Osteoblast (primary cell): ENCODE data around the gene SF3B6. TPM values are rescaled to one million over a fixed set of nuclear protein-coding genes. Genes with fewer than 3 reads are reported as not detected.
"Not testable (repeated sequence)": the region's sequence is repeated elsewhere in the genome, so short reads cannot be mapped to it uniquely, and the experiment has no call there.

Experiments used
- DNase-seq: peaks from one replicate; pipeline ENCODE4 v3.0.0; 2011; ENCODE audit warnings: low spot score, mixed read lengths; ENCODE audit not compliant: insufficient read length; ENCODE audit errors: missing footprints
- H2AFZ ChIP-seq: 2 replicates; pipeline ENCODE4 v1.6.0; 2011; ENCODE audit warnings: mild to moderate bottlenecking, low read length
- H3K27ac ChIP-seq: 2 replicates; pipeline ENCODE4 v1.5.1; 2011; ENCODE audit warnings: mild to moderate bottlenecking, low read depth, low read length, moderate library complexity
- H3K27me3 ChIP-seq: 2 replicates; pipeline ENCODE4 v1.6.0; 2012; ENCODE audit warnings: mild to moderate bottlenecking, control low read depth, inconsistent platforms, low read length, moderate library complexity; ENCODE audit not compliant: insufficient read depth
- H3K36me3 ChIP-seq: 2 replicates; pipeline ENCODE4 v1.5.1; 2011; ENCODE audit warnings: mild to moderate bottlenecking, low read length, control low read depth, moderate library complexity; ENCODE audit not compliant: insufficient read depth
- H3K4me1 ChIP-seq: 2 replicates; pipeline ENCODE4 v1.5.1; 2011; ENCODE audit warnings: mild to moderate bottlenecking, low read length, control low read depth, moderate library complexity; ENCODE audit not compliant: insufficient read depth
- H3K4me2 ChIP-seq: 2 replicates; pipeline ENCODE4 v1.6.0; 2011; ENCODE audit warnings: mild to moderate bottlenecking, low read length; ENCODE audit not compliant: insufficient read depth
- H3K4me3 ChIP-seq: fragments of 200-600 bp; sonication (generic); 3 replicates; pipeline ENCODE4 v1.5.1; 2012; ENCODE audit warnings: mild to moderate bottlenecking, low read length, inconsistent platforms; ENCODE audit not compliant: insufficient read depth
- H3K79me2 ChIP-seq: 2 replicates; pipeline ENCODE4 v1.6.0; 2012; ENCODE audit warnings: mild to moderate bottlenecking, low read length, control low read depth, inconsistent platforms; ENCODE audit not compliant: insufficient read depth
- H3K9me3 ChIP-seq: 2 replicates; pipeline ENCODE4 v1.5.1; 2011; ENCODE audit warnings: low read depth, low read length, control low read depth
- H4K20me1 ChIP-seq: 2 replicates; pipeline ENCODE4 v1.6.0; 2012; ENCODE audit warnings: mild to moderate bottlenecking, low read length, control low read depth; ENCODE audit not compliant: insufficient read depth
- CTCF ChIP-seq: IDR thresholded peaks from 2 replicates; pipeline ENCODE4 v1.5.1; 2011; ENCODE audit warnings: mild to moderate bottlenecking, low read depth, low read length, moderate library complexity; ENCODE audit errors: extremely low read depth
- total RNA-seq: library from RNA; depleted of rRNA; stranded (reverse); fragments of >200 nt; gene quantifications from 2 replicates; pipeline ENCODE4 v1.2.3, GENCODE V29; 2012

SF3B6 gene
- total RNA-seq, 1 donor: 96.6 TPM

GRCh38 chr2:24104110-24104650 lies 28.1 kb upstream of the SF3B6 start:
- no peak for DNase-seq
- Histone ChIP-seq H2AFZ (no peak overlapping the region), H3K36me3 (no peaks in the 10 kb centered on the region), H3K4me1 (no peaks in the 10 kb centered on the region), H3K27ac (no peak overlapping the region), H4K20me1 (no peaks in the 10 kb centered on the region), H3K9me3 (no peaks in the 10 kb centered on the region), H3K4me2 (no peak overlapping the region), H3K4me3 (no peak overlapping the region), H3K79me2 (no peaks in the 10 kb centered on the region), H3K27me3 (no peaks in the 10 kb centered on the region)
- no peak for TF ChIP-seq CTCF

DNA sequence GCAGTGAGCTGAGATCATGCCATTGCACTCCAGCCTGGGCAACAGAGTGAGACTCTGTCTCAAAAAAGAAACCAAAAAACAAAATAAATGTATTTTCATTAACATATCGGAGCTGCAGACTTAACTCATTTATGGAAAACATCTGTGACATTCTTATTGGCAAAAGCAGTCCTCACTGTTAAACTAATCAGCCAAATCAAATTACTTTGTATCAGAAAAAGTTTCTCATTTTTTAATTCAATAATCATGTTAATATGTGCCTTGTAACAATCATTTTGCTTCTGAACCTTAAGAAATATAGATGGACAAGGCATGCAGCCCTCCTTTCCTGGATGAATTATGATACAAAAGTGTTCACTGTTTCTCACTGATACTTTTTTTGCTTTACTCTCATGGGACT lies 26.6 kb upstream of the SF3B6 start:
- Histone ChIP-seq H4K20me1 (no peaks in the 10 kb centered on the region), H3K4me3 (no peak overlapping the region), H3K79me2 (no peaks in the 10 kb centered on the region), H3K4me2 (no peak overlapping the region), H3K27me3 (no peaks in the 10 kb centered on the region), H2AFZ (no peak overlapping the region), H3K36me3 (no peaks in the 10 kb centered on the region), H3K4me1 (no peaks in the 10 kb centered on the region), H3K27ac (no peak overlapping the region), H3K9me3 (no peaks in the 10 kb centered on the region)
- peak; percentile 23 for DNase-seq
- no peak for TF ChIP-seq CTCF

DNA sequence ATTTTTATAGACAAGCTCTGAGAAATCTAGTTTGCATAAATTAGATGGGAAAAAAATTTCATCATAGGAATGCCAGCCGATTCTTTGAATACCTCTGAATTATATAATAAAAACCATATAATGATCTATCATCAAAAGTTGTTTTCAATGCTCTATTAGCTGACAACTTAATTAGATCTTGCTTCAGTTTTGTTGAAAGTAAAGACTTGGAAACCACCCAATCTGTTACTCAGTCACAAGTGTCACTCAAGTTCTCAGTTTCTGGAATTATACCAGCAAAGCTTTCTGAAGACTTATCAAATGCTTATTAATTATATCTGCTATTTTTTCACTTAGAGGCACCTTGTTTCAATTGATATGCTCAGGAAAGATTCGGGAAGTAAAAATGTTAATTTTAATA lies 25.9 kb upstream of the SF3B6 start:
- Histone ChIP-seq H2AFZ (no peak overlapping the region), H3K36me3 (no peaks in the 10 kb centered on the region), H3K9me3 (no peaks in the 10 kb centered on the region), H3K27me3 (no peaks in the 10 kb centered on the region), H3K27ac (no peak overlapping the region), H3K4me3 (no peak overlapping the region), H3K4me1 (no peaks in the 10 kb centered on the region), H3K79me2 (no peaks in the 10 kb centered on the region), H4K20me1 (no peaks in the 10 kb centered on the region), H3K4me2 (no peak overlapping the region)
- TF ChIP-seq CTCF: no peak
- DNase-seq: no peak

- not testable (repeated sequence) for H3K36me3 ChIP-seq, H3K4me3 ChIP-seq, H4K20me1 ChIP-seq, H3K4me1 ChIP-seq, H3K27ac ChIP-seq, H3K27me3 ChIP-seq, DNase-seq, H3K4me2 ChIP-seq, H3K9me3 ChIP-seq, H2AFZ ChIP-seq, H3K79me2 ChIP-seq
Observed at GRCh38 chr2:24100732-24101131, 24.6 kb upstream of the SF3B6 start.

DNA sequence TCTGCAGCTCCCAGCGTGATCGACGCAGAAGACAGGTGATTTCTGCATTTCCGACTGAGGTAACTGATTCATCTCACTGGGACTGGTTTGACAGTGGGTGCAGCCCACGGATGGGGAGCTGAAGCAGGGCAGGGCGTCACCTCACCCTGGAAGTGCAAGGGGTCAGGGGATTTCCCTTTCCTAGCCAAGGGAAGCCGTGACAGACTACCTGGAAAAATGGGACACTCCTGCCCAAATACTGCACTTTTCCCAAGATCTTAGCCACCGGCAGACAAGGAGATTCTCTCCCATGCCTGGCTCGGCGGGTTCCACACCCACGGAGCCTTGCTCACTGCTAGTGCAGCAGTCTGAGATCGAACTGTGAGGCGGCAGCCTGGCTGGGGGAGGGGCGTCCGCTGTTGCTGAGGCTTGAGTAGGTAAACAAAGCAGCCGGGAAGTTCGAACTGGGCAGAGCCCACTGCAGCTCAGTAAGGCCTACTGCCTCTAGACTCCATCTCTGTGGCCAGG lies 19.1 kb upstream of the SF3B6 start:
- H4K20me1 ChIP-seq, H3K27ac ChIP-seq, DNase-seq, H3K4me3 ChIP-seq, H3K79me2 ChIP-seq, H3K36me3 ChIP-seq, H2AFZ ChIP-seq, H3K9me3 ChIP-seq, H3K4me1 ChIP-seq, H3K4me2 ChIP-seq, H3K27me3 ChIP-seq: not testable (repeated sequence)

GRCh38 chr2:24093270-24093669 lies 17.1 kb upstream of the SF3B6 start:
- not testable (repeated sequence) for H3K4me3 ChIP-seq

More at GRCh38 chr2:24093270-24093669, 17.1 kb upstream of the SF3B6 start:
- not testable (repeated sequence) for H3K4me2 ChIP-seq, H3K9me3 ChIP-seq, DNase-seq, H3K36me3 ChIP-seq, H3K79me2 ChIP-seq, H2AFZ ChIP-seq, H3K27ac ChIP-seq, H3K4me1 ChIP-seq, H4K20me1 ChIP-seq, H3K27me3 ChIP-seq
